OCI-LY3 (cell line): ENCODE data around the gene PANK4.

ENCODE experiments used
- H2AFZ ChIP-seq: fragments of 200-600, 300-600 bp; shearing (Covaris generic); 2 replicates; pipeline ENCODE4 v1.6.0; 2014; ENCODE audit warnings: antibody characterized with exemption, low read depth, low read length
- H3K27ac ChIP-seq: fragments of 200-600, 300-600 bp; sonication (generic); 2 replicates; pipeline ENCODE4 v1.5.1; 2014; ENCODE audit warnings: mild to moderate bottlenecking, low read length, moderate library complexity, mixed read lengths
- H3K27me3 ChIP-seq: fragments of 200-600, 300-600 bp; sonication (generic); 2 replicates; pipeline ENCODE4 v1.6.1; 2014; ENCODE audit warnings: low read depth, low read length, mixed read lengths
- H3K36me3 ChIP-seq: fragments of 200-600, 300-600 bp; sonication (generic); replicated peaks from 2 replicates; pipeline ENCODE3; 2014; ENCODE audit warnings: low read depth, low read length, mixed read lengths
- H3K4me1 ChIP-seq: fragments of 300-600, 200-600 bp; sonication (generic); 2 replicates; pipeline ENCODE4 v1.6.1; 2014; ENCODE audit warnings: low read length, mixed read lengths
- H3K4me2 ChIP-seq: fragments of 200-600, 300-600 bp; sonication (generic); 2 replicates; pipeline ENCODE4 v1.6.1; 2014; ENCODE audit warnings: low read length, mixed read lengths
- H3K4me3 ChIP-seq: fragments of 300-600, 200-600 bp; sonication (generic); 2 replicates; pipeline ENCODE4 v1.5.1; 2014; ENCODE audit warnings: antibody characterized with exemption, mild to moderate bottlenecking, low read length, moderate library complexity
- H3K79me2 ChIP-seq: fragments of 300-600, 200-600 bp; shearing (Covaris generic); 2 replicates; pipeline ENCODE4 v1.6.1; 2014; ENCODE audit warnings: mild to moderate bottlenecking, low read length, mixed read lengths
- H3K9ac ChIP-seq: fragments of 300-600, 200-600 bp; shearing (Covaris generic); 2 replicates; pipeline ENCODE4 v1.6.0; 2014; ENCODE audit warnings: mild to moderate bottlenecking, low read length, moderate library complexity
- H3K9me3 ChIP-seq: fragments of 200-600, 300-600 bp; shearing (Covaris generic); 2 replicates; pipeline ENCODE4 v1.6.1; 2014; ENCODE audit warnings: low read length, mixed read lengths; ENCODE audit not compliant: insufficient read depth
- H4K20me1 ChIP-seq: fragments of 200-600, 300-600 bp; sonication (generic); 2 replicates; pipeline ENCODE4 v1.6.1; 2016; ENCODE audit warnings: low read length, mixed read lengths; ENCODE audit not compliant: insufficient read depth
- EZH2phosphoT487 ChIP-seq: fragments of 200-600 bp; shearing (Covaris generic); IDR thresholded peaks from 2 replicates; pipeline ENCODE4 v1.6.1; 2018; ENCODE audit warnings: antibody characterized with exemption, mixed run types, low read depth
- TF ChIP-seq, protein P1 (sequence below): fragments of 200-600, 300-600 bp; sonication (generic); IDR thresholded peaks from 2 replicates; pipeline ENCODE4 v1.5.1; 2014; ENCODE audit warnings: antibody characterized with exemption, low read length, low read depth

The PANK4 gene

DNA sequence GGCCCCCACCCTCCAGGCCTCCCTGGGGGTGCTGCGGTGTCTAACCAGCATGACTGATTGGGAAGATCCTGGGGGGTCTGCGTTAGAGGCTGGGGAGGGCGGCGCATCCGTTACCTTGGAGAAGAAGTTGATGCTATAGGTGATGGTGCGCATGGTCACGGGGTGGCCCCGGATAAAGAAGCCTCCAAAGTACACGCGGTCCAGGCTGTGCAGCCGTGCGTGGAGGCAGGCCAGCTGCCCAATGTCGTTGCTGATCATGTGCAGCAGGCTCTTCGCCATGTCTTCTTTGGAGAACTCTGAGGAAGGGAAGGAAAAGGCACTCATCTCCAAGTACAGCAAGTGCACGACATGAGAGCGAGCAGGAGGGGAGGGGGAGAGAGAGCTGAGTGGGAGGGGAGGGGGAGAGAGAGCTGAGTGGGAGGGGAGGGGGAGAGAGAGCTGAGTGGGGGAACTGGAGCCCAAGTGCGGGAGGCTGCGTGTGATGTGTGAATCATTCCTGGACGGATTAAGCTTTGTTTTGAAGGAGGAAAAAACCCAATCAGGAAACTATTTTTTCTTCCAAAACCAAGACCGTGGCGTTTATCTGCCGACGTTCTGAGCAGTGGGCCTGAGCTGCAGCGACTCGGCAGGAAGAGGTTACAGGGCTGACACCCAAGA, 7.2 kb downstream of the PANK4 start:
- Histone ChIP-seq H4K20me1 (peaks cover 33% of the 10 kb centered on the region), H3K36me3 (peaks cover 15% of the 10 kb centered on the region), H3K27me3 (no peaks in the 10 kb centered on the region), H3K27ac (no peak overlapping the region), H3K4me3 (no peak overlapping the region), H3K4me2 (no peak overlapping the region), H3K4me1 (no peaks in the 10 kb centered on the region), H2AFZ (no peak overlapping the region), H3K9me3 (no peaks in the 10 kb centered on the region), H3K79me2 (peaks cover 32% of the 10 kb centered on the region), H3K9ac (no peak overlapping the region)
- TF ChIP-seq, protein P1, sequence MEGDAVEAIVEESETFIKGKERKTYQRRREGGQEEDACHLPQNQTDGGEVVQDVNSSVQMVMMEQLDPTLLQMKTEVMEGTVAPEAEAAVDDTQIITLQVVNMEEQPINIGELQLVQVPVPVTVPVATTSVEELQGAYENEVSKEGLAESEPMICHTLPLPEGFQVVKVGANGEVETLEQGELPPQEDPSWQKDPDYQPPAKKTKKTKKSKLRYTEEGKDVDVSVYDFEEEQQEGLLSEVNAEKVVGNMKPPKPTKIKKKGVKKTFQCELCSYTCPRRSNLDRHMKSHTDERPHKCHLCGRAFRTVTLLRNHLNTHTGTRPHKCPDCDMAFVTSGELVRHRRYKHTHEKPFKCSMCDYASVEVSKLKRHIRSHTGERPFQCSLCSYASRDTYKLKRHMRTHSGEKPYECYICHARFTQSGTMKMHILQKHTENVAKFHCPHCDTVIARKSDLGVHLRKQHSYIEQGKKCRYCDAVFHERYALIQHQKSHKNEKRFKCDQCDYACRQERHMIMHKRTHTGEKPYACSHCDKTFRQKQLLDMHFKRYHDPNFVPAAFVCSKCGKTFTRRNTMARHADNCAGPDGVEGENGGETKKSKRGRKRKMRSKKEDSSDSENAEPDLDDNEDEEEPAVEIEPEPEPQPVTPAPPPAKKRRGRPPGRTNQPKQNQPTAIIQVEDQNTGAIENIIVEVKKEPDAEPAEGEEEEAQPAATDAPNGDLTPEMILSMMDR, result no peak
- TF ChIP-seq EZH2phosphoT487, result no peak

DNA sequence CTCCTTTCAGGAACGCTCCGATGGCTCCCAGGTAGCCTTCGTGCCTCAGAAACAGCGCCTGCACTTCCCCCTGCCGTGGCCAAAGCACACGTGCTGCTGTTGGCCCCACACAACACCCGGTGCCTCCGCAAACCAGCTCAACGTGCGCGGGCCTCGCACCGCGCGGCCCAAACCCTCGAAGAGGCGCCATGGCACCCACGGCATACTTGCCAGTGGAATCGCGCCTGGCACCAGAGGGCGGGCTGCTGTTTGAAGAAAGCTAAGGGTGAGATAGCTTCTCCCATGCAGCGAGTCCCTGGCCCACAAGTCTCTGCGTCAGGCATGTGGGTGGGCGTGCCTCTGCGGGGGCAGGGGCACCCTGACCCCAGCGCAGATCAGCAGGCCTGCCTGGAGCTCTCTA, 7.9 kb downstream of the PANK4 start:
- H3K4me1 ChIP-seq, result no peaks in the 10 kb centered on the region
- H2AFZ ChIP-seq, result no peak overlapping the region
- peaks cover 26% of the 10 kb centered on the region for H4K20me1 ChIP-seq
- peaks cover 26% of the 10 kb centered on the region for H3K79me2 ChIP-seq
- no peak overlapping the region for H3K4me3 ChIP-seq
- no peak overlapping the region for H3K4me2 ChIP-seq
- no peak overlapping the region for H3K27ac ChIP-seq
- peaks cover 19% of the 10 kb centered on the region for H3K36me3 ChIP-seq
- TF ChIP-seq, protein P1, result no peak
- no peak for TF ChIP-seq EZH2phosphoT487
- no peak overlapping the region for H3K9ac ChIP-seq
- H3K27me3 ChIP-seq, result no peaks in the 10 kb centered on the region
- H3K9me3 ChIP-seq, result no peaks in the 10 kb centered on the region

DNA sequence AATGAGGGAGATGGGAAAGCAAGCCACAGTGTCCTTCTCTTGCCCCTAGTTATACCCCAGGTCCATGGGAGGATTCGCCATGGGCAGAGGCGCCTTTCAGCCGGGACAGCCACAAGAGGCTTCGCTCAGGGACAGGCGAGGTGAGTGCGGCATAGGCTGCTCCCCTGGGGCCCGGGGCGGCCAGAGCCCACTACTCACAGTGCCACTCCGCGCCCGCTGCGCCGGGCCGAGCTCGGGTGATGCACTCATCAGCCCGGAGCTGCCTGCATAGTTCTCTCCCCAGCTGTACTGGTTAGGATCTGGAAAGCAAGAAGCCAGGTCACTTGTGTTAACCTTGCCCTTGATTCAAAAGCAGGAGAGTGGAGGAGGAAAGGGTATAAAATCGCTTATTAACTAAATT, 8.4 kb downstream of the PANK4 start:
- Histone ChIP-seq H3K36me3 (peaks cover 20% of the 10 kb centered on the region), H3K4me1 (no peaks in the 10 kb centered on the region), H3K4me2 (no peak overlapping the region)

DNA sequence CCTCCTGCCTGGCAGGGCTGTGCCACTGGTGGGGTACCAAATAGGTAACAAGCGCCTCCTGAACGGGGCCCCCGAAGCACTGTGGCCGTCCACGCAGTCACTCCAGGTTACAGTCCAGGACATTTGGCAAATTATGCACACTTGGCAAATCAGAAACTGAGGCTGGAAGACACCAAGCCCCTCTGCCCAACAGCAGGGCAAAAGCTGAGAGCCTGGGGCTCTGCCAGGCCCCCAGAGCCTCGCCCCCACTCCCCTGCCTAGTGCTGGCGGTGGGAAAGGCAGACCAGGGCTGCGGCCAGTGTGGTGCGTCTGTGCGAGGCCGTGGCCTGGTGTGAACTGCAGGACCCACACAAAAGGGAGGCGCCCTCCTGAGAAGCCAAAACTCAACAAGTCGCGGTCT, 9.4 kb downstream of the PANK4 start:
- Histone ChIP-seq H3K27ac (no peak overlapping the region), H2AFZ (no peak overlapping the region), H3K4me2 (no peak overlapping the region), H4K20me1 (peaks cover 11% of the 10 kb centered on the region; the same call in 1 of the 2 replicates), H3K9ac (no peak overlapping the region), H3K4me3 (no peak overlapping the region), H3K36me3 (peaks cover 27% of the 10 kb centered on the region), H3K9me3 (no peaks in the 10 kb centered on the region), H3K79me2 (peaks cover 10% of the 10 kb centered on the region; the same call in 1 of the 2 replicates), H3K27me3 (no peaks in the 10 kb centered on the region), H3K4me1 (no peaks in the 10 kb centered on the region)
- no peak for TF ChIP-seq EZH2phosphoT487
- TF ChIP-seq, protein P1, result no peak

More for the DNA sequence above, 8.4 kb downstream of the PANK4 start:
- TF ChIP-seq EZH2phosphoT487, result no peak
- TF ChIP-seq, protein P1, result no peak
- Histone ChIP-seq H4K20me1 (peaks cover 21% of the 10 kb centered on the region), H3K79me2 (peaks cover 21% of the 10 kb centered on the region), H3K27me3 (no peaks in the 10 kb centered on the region), H2AFZ (no peak overlapping the region), H3K9ac (no peak overlapping the region), H3K9me3 (no peaks in the 10 kb centered on the region), H3K27ac (no peak overlapping the region), H3K4me3 (no peak overlapping the region)
